ENCODE data around the gene NTRK2.
A peak's percentile ranks its signal among the peaks of the same experiment; 100 is the strongest.

Gene NTRK2

DNA sequence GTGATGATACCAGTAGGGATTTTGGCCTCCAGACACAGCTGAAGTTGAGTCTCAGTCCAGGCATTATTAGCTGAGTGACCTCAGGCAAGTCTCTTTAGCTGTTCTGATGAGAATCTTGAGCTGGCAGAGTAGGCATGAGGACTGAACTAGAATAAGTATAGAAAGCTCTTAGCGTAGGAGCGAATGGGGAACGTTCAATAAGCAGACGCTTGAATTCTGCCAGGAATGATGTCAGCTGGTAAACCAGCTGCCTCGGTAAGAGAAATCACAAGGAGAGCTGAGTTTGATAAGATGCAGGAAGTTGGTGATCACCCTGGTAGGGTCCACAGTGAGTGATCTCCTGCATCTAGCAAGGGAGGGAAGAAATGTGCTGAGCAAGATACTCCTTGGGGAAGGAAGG lies 280.4 kb downstream of the NTRK2 start:
- DNase-seq: no peak

DNA sequence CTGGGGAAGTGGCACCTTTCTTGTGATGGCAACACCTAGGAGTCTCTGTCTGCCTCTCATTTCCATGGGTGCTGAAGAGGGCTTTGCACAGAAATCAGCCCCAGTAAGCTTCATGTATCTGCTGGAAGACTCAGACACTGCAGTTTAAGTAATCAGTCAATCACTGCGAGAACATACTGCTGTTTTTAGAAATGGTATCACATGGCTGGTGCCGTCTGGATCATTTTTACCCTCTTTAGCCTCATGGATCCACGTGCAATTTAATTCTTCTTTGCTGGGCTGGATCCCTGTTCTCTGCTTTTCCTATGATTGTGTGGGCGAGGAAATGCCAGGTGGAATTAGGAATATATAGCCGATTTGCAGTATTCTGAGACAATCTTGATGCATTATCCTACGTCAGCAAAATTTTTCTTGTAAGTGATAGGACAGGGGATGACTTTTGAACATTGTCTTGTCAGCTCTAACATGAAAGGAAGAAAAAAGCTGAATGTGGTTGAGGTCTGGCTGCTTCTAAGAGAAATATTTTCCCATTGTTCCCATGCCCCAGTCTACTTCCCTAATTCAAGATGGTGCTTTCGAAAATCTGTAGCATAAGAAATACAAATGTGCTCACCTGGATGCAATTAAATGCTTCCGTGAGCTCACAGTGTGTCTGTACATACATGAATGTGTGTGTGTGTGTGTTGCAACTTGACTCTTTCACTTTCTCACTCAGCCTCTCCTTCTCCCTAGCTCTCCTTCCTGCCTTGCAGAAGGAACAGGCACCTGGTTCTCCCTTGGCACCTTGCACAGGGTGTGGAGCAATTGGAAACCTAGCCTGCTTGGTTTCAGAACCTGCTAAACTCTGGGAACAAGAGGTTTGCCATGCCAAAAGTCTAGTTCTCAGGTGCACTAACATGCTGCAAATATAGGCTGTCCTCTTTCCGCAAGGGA lies 281.6 kb downstream of the NTRK2 start:
- no peak for DNase-seq

GRCh38 chr9:84953252-84953773 lies 283.8 kb downstream of the NTRK2 start:
- DNase-seq: no peak

DNA sequence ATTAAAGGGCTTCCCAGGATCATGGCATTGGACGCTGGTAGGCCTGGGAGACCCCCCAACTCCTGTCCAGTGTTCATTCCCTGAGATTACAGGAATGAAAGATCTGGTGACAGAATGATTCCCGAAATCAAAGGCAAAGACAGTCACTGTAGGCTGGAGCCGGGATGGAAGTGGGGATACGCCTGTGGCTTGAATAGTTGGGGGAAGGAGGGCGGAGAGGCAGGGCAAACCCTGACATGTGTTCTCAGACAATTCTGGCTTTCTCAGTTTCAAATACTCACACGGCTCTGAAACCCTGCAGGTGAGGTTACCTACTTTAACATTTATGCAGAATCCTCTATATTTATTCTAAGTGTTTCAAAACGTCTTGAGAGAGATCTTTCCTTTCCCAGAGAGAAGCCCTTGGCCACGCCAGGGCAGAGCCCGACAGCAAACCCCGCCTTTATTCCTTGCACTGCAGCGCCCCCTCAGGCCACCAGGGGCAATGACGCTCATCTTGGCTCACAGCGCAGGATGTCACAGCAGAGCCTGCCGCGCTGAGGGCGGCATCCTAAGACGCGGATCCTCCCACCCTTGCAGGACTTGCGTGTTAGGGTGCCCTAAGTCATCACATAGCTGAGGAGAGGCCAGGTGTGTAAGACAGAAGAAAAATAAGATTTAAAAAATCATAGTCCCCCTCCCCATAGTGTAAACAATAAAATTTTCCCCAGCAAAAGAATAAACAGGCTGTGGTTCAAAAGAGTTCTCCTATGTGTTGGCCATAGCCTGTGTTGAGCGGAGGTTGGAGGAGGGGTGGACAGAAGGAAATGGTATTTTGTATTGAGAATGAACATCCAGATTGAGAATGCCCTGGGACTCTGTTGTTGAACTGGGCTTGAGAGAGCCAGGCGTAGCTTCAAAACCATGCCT lies 284.5 kb downstream of the NTRK2 start:
- DNase-seq: peak; percentile 8

DNA sequence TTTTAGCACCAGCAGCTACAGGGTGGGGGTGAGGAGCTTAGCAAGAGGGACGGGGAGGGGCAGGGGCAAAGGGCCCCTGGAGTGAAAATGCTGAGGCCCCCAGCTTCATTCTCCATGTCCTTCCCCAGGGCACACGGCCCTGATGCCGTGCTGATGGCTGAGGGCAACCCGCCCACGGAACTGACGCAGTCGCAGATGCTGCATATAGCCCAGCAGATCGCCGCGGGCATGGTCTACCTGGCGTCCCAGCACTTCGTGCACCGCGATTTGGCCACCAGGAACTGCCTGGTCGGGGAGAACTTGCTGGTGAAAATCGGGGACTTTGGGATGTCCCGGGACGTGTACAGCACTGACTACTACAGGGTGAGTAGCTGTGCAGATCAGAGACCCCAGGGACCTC lies 285.6 kb downstream of the NTRK2 start:
- DNase-seq: no peak

DNA sequence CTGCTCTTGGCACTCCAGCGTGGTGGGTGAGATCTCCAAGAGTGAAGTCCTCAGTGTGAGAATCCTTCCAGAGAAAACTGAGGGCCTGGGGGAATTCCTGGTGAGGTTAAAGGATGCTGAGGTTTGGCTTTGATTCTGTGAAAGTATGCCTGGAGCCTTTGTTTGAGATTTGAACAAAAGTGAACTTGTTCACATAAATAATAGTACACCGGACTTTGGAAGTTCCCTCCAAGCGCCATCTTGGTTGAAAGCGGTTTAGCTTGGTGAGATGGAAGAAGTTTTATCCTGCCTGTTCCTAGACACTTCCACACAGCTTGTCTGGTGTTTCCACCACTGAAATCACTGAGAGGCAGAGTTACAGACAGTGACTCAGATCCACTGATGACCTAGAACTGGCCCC lies 286.4 kb downstream of the NTRK2 start:
- DNase-seq: no peak

GRCh38 chr9:84959339-84959738 lies 289.8 kb downstream of the NTRK2 start:
- no peak for DNase-seq

- DNase-seq: no peak
Measured at GRCh38 chr9:84966876-84967830, 297.6 kb downstream of the NTRK2 start.

GRCh38 chr9:84969084-84969483 lies 299.6 kb downstream of the NTRK2 start:
- no peak for DNase-seq

DNA sequence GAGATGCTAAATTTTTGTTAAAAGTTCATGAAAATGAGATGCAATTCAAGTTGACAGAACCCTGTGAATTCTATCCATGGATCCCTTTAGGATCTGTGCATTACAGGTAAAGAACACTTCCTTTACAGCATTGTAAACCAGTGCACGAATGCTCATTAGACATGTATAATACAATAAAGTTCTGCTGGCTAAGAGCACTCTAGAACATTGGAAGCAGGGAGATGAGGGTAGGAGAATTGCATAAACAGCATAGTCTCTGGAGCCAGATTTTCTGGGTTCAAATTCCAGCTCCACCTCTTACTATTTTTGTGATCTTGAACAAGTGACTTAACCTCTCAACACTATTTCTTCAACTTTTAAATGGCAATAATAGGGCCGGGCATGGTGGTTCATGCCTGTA lies 300.2 kb downstream of the NTRK2 start:
- DNase-seq: no peak

GRCh38 chr9:84970432-84970831 lies 300.9 kb downstream of the NTRK2 start:
- no peak for DNase-seq

DNA sequence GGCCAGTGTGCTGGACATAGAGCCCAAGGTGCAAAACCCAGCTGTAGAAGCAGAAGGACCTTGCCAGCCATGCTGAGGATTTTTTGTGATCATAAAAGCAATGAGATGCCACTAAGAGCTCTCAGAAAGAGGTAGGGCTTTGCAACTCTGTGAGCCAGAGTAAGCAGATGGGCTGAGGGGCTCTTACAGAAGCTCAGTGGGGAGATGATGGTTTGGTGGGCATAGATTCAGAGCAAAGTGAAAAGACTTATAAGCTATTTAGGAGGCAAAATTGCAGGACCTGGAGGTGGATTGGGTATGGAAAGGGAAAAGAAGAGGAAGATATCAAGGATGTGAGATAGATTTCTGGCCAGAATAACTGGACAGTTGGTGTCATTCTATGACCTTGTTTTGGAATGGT lies 302.0 kb downstream of the NTRK2 start:
- no peak for DNase-seq

DNA sequence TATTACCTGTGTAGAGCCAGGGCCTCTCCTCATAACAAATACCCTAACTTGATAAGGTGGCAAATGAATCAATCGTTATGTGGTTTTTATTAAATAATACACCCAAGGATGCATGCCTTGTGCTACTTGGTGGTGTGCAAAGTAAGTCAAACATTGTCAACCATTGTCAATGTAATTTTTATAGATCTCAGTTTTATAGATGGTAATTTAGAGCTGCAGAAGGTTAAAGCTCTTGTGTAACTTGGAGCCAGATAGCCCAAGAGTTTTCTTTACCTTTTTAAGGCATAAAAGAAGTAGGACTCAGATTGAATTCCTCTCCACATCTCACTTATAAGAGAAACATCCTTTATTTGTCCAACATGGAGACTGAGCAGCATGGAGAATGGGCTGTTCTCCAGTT lies 304.7 kb downstream of the NTRK2 start:
- no peak for DNase-seq

DNA sequence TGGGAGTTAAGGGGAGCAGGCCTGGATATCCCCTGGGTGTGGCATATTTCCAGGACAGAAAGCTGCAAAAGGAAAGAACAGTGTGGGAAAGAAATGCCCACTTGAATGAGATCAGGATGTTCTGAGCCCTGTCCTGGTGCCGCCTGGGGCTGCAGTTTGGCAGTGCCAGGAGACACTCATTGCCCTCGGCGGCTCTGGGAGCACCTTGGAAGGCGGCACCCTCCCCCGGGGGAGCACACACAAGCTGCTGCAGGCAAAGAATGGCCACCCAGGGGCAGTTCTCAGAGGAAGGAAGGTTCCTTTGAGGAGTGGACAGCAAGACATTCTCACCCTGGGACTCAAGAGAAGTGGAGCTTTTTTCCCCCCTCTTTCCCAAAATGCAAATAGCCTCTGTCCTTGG lies 305.3 kb downstream of the NTRK2 start:
- DNase-seq: no peak

GRCh38 chr9:84975926-84976325 lies 306.4 kb downstream of the NTRK2 start:
- no peak for DNase-seq

GRCh38 chr9:84978661-84979060 lies 309.1 kb downstream of the NTRK2 start:
- DNase-seq: no peak

DNA sequence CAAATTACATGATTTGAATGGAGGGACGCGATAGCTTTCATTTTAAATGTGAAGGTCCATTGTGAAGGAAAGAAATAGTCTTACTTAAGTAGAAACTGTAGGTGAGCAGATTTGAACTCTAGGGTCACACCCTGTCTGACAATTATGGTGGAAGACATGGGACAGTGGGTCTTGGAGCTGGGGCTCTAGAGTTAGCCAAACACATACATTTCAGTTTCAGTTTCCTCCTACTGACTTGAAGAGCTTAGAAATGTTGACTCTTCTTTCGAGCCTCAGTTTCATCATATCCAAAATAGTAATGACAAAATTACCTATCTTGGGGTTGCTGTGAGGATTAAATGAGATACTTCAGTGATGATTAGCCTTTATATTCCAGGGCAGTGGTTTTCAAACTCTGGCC lies 314.2 kb downstream of the NTRK2 start:
- no peak for DNase-seq

- DNase-seq: no peak
Measured at GRCh38 chr9:84988621-84989020, 319.1 kb downstream of the NTRK2 start.

DNA sequence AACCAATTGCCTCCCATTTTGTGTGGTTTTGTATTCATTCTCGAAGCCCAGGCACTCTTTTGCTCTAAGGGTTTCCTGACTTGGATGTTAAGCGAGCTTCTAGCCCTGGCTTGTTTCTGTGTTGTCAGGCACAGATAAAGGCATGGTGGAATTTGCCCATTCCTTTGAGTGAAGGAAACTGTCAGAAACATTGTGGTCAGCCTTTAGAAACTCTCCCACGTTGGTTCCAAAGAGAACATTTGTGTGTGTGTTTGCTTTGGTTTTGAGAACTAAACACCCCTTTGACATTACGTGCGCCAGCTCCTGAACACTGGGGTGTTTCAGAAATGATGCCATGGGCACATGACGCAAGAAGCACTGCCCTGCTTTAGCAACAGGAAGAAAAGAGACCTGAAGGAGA lies 320.9 kb downstream of the NTRK2 start:
- no peak for DNase-seq

- DNase-seq: no peak
Measured at GRCh38 chr9:84990850-84991513, 321.5 kb downstream of the NTRK2 start.

DNA sequence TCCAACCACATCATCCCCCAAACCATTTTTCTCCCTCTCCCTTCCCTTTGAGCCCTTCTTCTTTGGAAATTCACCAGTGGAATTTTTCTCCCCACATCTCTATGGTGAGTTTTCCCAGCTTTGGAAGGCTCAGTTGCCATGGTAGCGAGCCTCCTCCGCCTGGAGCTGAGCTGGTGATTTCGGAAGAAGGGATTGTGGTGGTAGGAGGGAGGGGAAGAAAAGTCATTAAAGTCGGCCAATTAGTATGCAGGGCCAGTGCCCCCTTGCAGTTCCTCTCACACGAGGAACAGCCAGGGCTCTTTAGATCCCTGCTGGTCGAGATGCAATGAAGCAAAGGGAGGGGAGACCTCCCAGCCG lies 322.0 kb downstream of the NTRK2 start:
- DNase-seq: no peak

- no peak for DNase-seq
Measured at GRCh38 chr9:84992381-84992780, 322.9 kb downstream of the NTRK2 start.

Measured in stimulated activated naive CD4-positive, alpha-beta T cell treated with Interleukin-2 at 50 U/mL for 16 hours (primary cell).